ENCODE data around the gene GRN. TPM values are rescaled to one million over a fixed set of nuclear protein-coding genes. Genes with fewer than 3 reads are reported as not detected.
"Not testable (repeated sequence)": the region's sequence is repeated elsewhere in the genome, so short reads cannot be mapped to it uniquely, and the experiment has no call there.

The GRN gene
- total RNA-seq, 1 experiment from 2014 or later: 400 TPM

DNA sequence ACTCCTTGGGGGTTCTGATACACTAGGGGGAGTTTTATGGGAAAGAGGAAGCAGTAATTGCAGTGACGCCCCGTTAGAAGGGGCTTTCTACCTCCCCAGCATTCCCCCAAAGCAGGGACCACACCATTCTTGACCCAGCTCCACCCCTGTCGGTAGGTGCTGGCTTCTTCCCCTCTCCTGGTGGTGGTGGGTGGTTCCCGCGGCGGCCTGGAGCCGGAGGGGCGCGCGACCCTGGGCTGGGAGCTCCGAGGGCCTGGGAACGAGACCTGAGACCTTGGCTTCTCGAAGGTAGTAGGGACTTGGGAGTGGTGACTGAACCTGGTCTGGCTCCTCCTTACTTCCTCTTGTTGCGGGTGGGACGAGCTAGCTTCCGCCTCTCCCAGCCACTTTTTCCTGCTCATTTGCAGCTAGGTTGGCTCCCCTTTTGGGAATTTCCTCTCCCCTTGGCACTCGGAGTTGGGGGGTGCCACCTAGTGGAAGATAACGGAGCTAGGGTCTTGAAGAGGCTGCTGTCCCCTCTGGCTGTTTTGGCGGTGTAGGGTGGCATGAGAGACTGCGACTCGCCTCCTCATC is 438 bp downstream of the GRN start:
- peak; percentile 77 for DNase-seq
- TSS peak; percentile 71 for BruUV-seq (replicated peaks)

GRCh38 chr17:44346064-44346844 is 1.2 kb downstream of the GRN start:
- CTCF ChIA-PET: interaction anchor here (0.7 to 1.4 kb wide), 6 partner anchors 15 to 177 kb away, joined by 3 to 7 read pairs (median 4); no protein-coding TSS in a partner anchor

More for the DNA sequence above, 438 bp downstream of the GRN start:
- H2AFZ ChIP-seq (ENCODE audit: low read length): peak overlapping the region; percentile 69
- ATAC-seq: peak; percentile 50
- no peaks in the 10 kb centered on the region for H3K27me3 ChIP-seq (ENCODE audit: low read length)
- H3K4me2 ChIP-seq (ENCODE audit: low read length): peak overlapping the region; percentile 96
- peaks cover 15% of the 10 kb centered on the region for H3K79me2 ChIP-seq (ENCODE audit: low read length)
- H3F3A ChIP-seq (ENCODE audit: low read length, unreplicated experiment): no peaks in the 10 kb centered on the region
- H4K20me1 ChIP-seq (ENCODE audit: low read length): no peaks in the 10 kb centered on the region
- H3K9me2 ChIP-seq (replicated peaks; ENCODE audit: low read length): no peaks in the 10 kb centered on the region
- H3K9me3 ChIP-seq (ENCODE audit: low read length): no peaks in the 10 kb centered on the region
- H3K4me1 ChIP-seq (ENCODE audit: insufficient read depth, low read length): peaks cover 4% of the 10 kb centered on the region; the same call in 1 of the 2 replicates
- peak overlapping the region; percentile 88 for H3K4me3 ChIP-seq (ENCODE audit: low read length)
- POLR2A ChIA-PET (ENCODE audit: unreplicated experiment): interaction anchor here (0.6 to 0.7 kb wide), 5 partner anchors 33 to 430 kb away, joined by 3 to 7 read pairs (median 3); no protein-coding TSS in a partner anchor
- intact Hi-C loops (cut with micrococcal nuclease): loop anchor here (1.0 to 2.0 kb wide), 3 partner anchors 15 to 37 kb away; partner anchors contain the start of genes FAM171A2 and RUNDC3A
- no peak for TF ChIP-seq EZH2phosphoT487 (IDR thresholded peaks at IDR 0.05; ENCODE audit: borderline replicate concordance, low read length)
- TF ChIP-seq, protein P1, sequence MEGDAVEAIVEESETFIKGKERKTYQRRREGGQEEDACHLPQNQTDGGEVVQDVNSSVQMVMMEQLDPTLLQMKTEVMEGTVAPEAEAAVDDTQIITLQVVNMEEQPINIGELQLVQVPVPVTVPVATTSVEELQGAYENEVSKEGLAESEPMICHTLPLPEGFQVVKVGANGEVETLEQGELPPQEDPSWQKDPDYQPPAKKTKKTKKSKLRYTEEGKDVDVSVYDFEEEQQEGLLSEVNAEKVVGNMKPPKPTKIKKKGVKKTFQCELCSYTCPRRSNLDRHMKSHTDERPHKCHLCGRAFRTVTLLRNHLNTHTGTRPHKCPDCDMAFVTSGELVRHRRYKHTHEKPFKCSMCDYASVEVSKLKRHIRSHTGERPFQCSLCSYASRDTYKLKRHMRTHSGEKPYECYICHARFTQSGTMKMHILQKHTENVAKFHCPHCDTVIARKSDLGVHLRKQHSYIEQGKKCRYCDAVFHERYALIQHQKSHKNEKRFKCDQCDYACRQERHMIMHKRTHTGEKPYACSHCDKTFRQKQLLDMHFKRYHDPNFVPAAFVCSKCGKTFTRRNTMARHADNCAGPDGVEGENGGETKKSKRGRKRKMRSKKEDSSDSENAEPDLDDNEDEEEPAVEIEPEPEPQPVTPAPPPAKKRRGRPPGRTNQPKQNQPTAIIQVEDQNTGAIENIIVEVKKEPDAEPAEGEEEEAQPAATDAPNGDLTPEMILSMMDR (conservative IDR thresholded peaks at IDR 0.05; ENCODE audit: low read depth, low read length): peak; percentile 63
- peaks cover 5% of the 10 kb centered on the region; the same call in 1 of the 2 replicates for H3K36me3 ChIP-seq (ENCODE audit: low read depth, low read length)
- H3K9ac ChIP-seq (ENCODE audit: low read length): peak overlapping the region; percentile 76
- H3K27ac ChIP-seq (ENCODE audit: low read length): peak overlapping the region; percentile 20
- CTCF ChIA-PET: interaction anchor here (0.6 to 1.4 kb wide), 8 partner anchors 14 to 272 kb away, joined by 3 to 7 read pairs (median 4); partner anchors contain the start of gene FAM171A2

DNA sequence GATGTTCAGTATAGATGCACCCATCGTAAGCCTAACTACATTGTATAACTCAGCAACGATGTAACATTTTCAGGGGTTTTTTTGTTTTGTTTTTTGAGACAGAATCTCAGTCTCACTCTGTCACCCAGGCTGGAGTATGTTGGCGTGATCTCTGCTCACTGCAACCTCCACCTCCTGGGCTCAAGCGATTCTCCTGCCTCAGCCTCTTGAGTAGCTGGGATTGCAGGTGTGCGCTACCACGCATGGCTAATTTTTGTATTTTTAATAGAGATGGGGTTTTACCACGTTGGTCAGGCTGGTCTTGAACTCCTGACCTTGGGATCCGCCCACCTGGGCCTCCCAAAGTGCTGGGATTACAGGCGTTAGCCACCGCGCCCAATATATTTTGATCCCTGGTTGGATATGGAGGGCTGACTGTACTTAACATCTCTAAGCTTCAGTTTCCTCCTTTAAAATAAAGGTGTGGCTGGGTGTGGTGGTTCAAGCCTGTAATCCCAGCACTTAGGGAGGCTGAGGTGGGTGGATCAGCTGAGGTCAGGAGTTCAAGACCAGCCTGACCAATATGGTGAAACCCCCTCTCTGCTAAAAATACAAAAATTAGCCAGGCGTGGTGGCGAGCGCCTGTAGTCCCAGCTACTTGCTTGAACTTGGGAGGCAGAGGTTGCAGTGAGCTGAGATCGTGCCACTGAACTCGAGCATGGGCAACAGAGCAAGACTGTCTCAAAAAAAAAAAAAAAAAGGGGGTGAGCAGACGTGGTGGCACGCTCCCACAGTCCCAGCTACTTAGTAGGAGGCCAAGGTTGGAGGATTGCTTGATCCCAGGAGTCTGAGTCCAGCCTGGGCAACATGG is 2.3 kb downstream of the GRN start:
- ATAC-seq; CTCF ChIA-PET; H3K9ac ChIP-seq (ENCODE audit: low read length): not testable (repeated sequence)

More at GRCh38 chr17:44346064-44346844, 1.2 kb downstream of the GRN start:
- no peak for ATAC-seq
- Histone ChIP-seq H4K20me1 (ENCODE audit: low read length) (no peaks in the 10 kb centered on the region), H3K9me3 (ENCODE audit: low read length) (no peaks in the 10 kb centered on the region), H3K27me3 (ENCODE audit: low read length) (no peaks in the 10 kb centered on the region), H3K36me3 (ENCODE audit: low read depth, low read length) (peaks cover 5% of the 10 kb centered on the region; the same call in 1 of the 2 replicates), H3K4me2 (ENCODE audit: low read length) (peak overlapping the region; percentile 96), H3F3A (ENCODE audit: low read length, unreplicated experiment) (no peaks in the 10 kb centered on the region), H3K4me1 (ENCODE audit: insufficient read depth, low read length) (peaks cover 4% of the 10 kb centered on the region; the same call in 1 of the 2 replicates), H3K9me2 (replicated peaks; ENCODE audit: low read length) (no peaks in the 10 kb centered on the region), H3K4me3 (ENCODE audit: low read length) (peak overlapping the region; percentile 88), H3K27ac (ENCODE audit: low read length) (no peak overlapping the region), H3K79me2 (ENCODE audit: low read length) (peaks cover 15% of the 10 kb centered on the region), H2AFZ (ENCODE audit: low read length) (peak overlapping the region; percentile 69; the same call in 1 of the 2 replicates), H3K9ac (ENCODE audit: low read length) (peak overlapping the region; percentile 76)
- BruUV-seq (replicated peaks): no TSS peak
- no peak for DNase-seq
- no peak for TF ChIP-seq EZH2phosphoT487 (IDR thresholded peaks at IDR 0.05; ENCODE audit: borderline replicate concordance, low read length)
- no peak for TF ChIP-seq EZH2 (IDR thresholded peaks at IDR 0.05; ENCODE audit: low read length, unreplicated experiment)
- TF ChIP-seq, protein P1 (conservative IDR thresholded peaks at IDR 0.05; ENCODE audit: low read depth, low read length): no peak
- POLR2A ChIA-PET (ENCODE audit: unreplicated experiment): interaction anchor here (0.6 to 0.7 kb wide), 2 partner anchors 47 to 430 kb away, joined by 3 to 6 read pairs; no protein-coding TSS in a partner anchor
- intact Hi-C loops (cut with micrococcal nuclease): no loop called here

More for the DNA sequence above, 2.3 kb downstream of the GRN start:
- H3K4me1 ChIP-seq (ENCODE audit: insufficient read depth, low read length); intact Hi-C loops (cut with micrococcal nuclease); H3K27ac ChIP-seq (ENCODE audit: low read length); H3K9me2 ChIP-seq (replicated peaks; ENCODE audit: low read length); H2AFZ ChIP-seq (ENCODE audit: low read length); H3K9me3 ChIP-seq (ENCODE audit: low read length); H3K4me3 ChIP-seq (ENCODE audit: low read length); BruUV-seq (replicated peaks); H3K4me2 ChIP-seq (ENCODE audit: low read length); H4K20me1 ChIP-seq (ENCODE audit: low read length); POLR2A ChIA-PET (ENCODE audit: unreplicated experiment); H3K36me3 ChIP-seq (ENCODE audit: low read depth, low read length); DNase-seq; H3K27me3 ChIP-seq (ENCODE audit: low read length); H3F3A ChIP-seq (ENCODE audit: low read length, unreplicated experiment): not testable (repeated sequence)
- H3K79me2 ChIP-seq (ENCODE audit: low read length): peaks cover 15% of the 10 kb centered on the region
